ENCODE measurements around the gene TMEM258.
A peak's percentile ranks its signal among the peaks of the same experiment; 100 is the strongest.

TMEM258 gene

DNA sequence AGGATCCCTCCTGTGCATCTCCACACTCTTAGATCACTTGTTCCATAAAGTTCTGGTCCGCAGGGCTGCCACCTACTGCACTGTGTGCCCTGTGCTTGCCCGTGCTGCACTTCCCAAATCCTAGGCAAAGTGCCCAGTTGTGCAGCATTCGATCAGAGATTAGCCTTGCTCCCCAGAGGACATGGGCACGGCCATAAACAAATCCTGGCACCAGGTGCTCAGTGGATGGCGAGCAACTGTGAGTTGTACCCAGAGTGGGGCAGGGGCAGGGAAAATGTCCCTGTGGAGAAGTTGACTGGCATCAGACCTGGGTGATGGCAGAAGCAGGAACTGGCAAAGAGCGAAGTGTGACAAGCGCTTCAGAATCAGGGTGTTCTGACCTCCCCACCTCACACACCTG, 40.4 kb upstream of the TMEM258 start:
- peaks cover 39 to 55% of the 10 kb centered on the region in 2 donors for H3K4me1 ChIP-seq (ENCODE audit: control insufficient read depth in 2 of 2, insufficient read depth in 1 of 2, low read depth in 1 of 2, low read length in 2 of 2)
- DNase-seq (ENCODE audit: low spot score) = no peak

DNA sequence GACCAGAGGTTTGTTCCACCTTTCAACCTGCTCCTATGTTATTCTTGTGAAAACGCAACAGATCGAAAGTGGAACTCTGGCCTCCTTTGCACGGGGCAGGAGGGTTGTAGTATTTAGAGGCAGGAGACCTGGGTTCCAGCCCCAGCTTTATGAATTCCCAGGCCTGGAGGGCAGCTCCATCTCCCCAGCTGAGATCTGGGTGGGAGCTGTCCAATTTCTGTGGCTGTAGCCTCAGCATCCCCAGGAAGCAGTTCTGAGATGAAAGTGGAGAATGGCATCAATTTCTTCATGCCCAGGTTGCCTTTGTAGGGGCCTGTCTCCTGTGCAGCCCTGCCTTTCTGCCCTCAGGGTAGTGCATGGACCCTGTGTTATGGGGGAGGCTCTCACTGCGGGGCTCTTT, 39.8 kb upstream of the TMEM258 start:
- Histone ChIP-seq H4K8ac (ENCODE audit: low read depth, low read length) (no peak overlapping the region), H2AFZ (ENCODE audit: low read length) (no peak overlapping the region), H3K27ac (replicated peaks; ENCODE audit: low read length) (no peak overlapping the region), H3K27me3 (ENCODE audit: control insufficient read depth in 3 of 3, insufficient read depth in 3 of 3, low read depth in 1 of 3, low read length in 3 of 3) (no peaks in the 10 kb centered on the region), H3K9me3 (replicated peaks in 1 of 2; ENCODE audit: control insufficient read depth in 2 of 2, insufficient read depth in 1 of 2, low read depth in 1 of 2, low read length in 2 of 2) (no peaks in the 10 kb centered on the region), H2BK12ac (ENCODE audit: low read length) (no peak overlapping the region), H2BK15ac (ENCODE audit: low read length) (no peak overlapping the region), H3K9ac (ENCODE audit: low read depth, low read length, poor library complexity) (no peak overlapping the region), H2BK5ac (ENCODE audit: low read length) (peak overlapping the region; percentile 7), H2AK5ac (ENCODE audit: low read depth, low read length) (no peak overlapping the region), H3K4ac (ENCODE audit: low read length) (no peak overlapping the region), H3K4me2 (ENCODE audit: insufficient read depth, low read length, poor library complexity, severe bottlenecking) (peak overlapping the region; percentile 21), H3K23ac (ENCODE audit: low read depth, low read length, poor library complexity) (no peak overlapping the region), H2BK120ac (ENCODE audit: low read depth, low read length) (no peak overlapping the region), H4K91ac (ENCODE audit: low read depth, low read length, poor library complexity) (no peak overlapping the region), H3K18ac (ENCODE audit: low read length) (no peak overlapping the region), H3K4me3 (ENCODE audit: low read length in 2 of 2) (no peak overlapping the region), H3K36me3 (replicated peaks in 1 of 2; ENCODE audit: control insufficient read depth in 2 of 2, insufficient read depth in 2 of 2, low read length in 2 of 2) (peaks cover 32 to 81% of the 10 kb centered on the region in 2 donors), H3K4me1 (ENCODE audit: control insufficient read depth in 2 of 2, insufficient read depth in 1 of 2, low read depth in 1 of 2, low read length in 2 of 2) (peaks cover 39 to 55% of the 10 kb centered on the region in 2 donors), H3K14ac (ENCODE audit: low read length) (no peak overlapping the region), H3K79me1 (ENCODE audit: low read depth, low read length) (peaks cover 13% of the 10 kb centered on the region)
- no peak for DNase-seq (ENCODE audit: low spot score)
- no CpG with 5 or more reads among the region's 4 CpGs for WGBS, 2 donors (ENCODE audit: extremely low coverage in 2 of 2, insufficient read length in 2 of 2, insufficient replicate concordance in 1 of 2)

More for the DNA sequence above, 40.4 kb upstream of the TMEM258 start:
- Histone ChIP-seq H2BK5ac (ENCODE audit: low read length) (peak overlapping the region; percentile 7), H3K9me3 (replicated peaks in 1 of 2; ENCODE audit: control insufficient read depth in 2 of 2, insufficient read depth in 1 of 2, low read depth in 1 of 2, low read length in 2 of 2) (no peaks in the 10 kb centered on the region), H3K18ac (ENCODE audit: low read length) (no peak overlapping the region), H3K23ac (ENCODE audit: low read depth, low read length, poor library complexity) (no peak overlapping the region), H2AFZ (ENCODE audit: low read length) (no peak overlapping the region), H3K4me3 (ENCODE audit: low read length in 2 of 2) (no peak overlapping the region), H2BK120ac (ENCODE audit: low read depth, low read length) (no peak overlapping the region), H3K4me2 (ENCODE audit: insufficient read depth, low read length, poor library complexity, severe bottlenecking) (peak overlapping the region; percentile 21), H2BK12ac (ENCODE audit: low read length) (no peak overlapping the region), H3K9ac (ENCODE audit: low read depth, low read length, poor library complexity) (peak overlapping the region; percentile 31), H3K27ac (replicated peaks; ENCODE audit: low read length) (no peak overlapping the region), H4K8ac (ENCODE audit: low read depth, low read length) (no peak overlapping the region), H2AK5ac (ENCODE audit: low read depth, low read length) (no peak overlapping the region), H3K27me3 (ENCODE audit: control insufficient read depth in 3 of 3, insufficient read depth in 3 of 3, low read depth in 1 of 3, low read length in 3 of 3) (no peaks in the 10 kb centered on the region), H3K4ac (ENCODE audit: low read length) (no peak overlapping the region), H4K91ac (ENCODE audit: low read depth, low read length, poor library complexity) (no peak overlapping the region), H2BK15ac (ENCODE audit: low read length) (no peak overlapping the region), H3K14ac (ENCODE audit: low read length) (no peak overlapping the region), H3K79me1 (ENCODE audit: low read depth, low read length) (peaks cover 17% of the 10 kb centered on the region), H3K36me3 (replicated peaks in 1 of 2; ENCODE audit: control insufficient read depth in 2 of 2, insufficient read depth in 2 of 2, low read length in 2 of 2) (peaks cover 37 to 86% of the 10 kb centered on the region in 2 donors)
- no CpG with 5 or more reads among the region's 7 CpGs for WGBS, 2 donors (ENCODE audit: extremely low coverage in 2 of 2, insufficient read length in 2 of 2, insufficient replicate concordance in 1 of 2)

DNA sequence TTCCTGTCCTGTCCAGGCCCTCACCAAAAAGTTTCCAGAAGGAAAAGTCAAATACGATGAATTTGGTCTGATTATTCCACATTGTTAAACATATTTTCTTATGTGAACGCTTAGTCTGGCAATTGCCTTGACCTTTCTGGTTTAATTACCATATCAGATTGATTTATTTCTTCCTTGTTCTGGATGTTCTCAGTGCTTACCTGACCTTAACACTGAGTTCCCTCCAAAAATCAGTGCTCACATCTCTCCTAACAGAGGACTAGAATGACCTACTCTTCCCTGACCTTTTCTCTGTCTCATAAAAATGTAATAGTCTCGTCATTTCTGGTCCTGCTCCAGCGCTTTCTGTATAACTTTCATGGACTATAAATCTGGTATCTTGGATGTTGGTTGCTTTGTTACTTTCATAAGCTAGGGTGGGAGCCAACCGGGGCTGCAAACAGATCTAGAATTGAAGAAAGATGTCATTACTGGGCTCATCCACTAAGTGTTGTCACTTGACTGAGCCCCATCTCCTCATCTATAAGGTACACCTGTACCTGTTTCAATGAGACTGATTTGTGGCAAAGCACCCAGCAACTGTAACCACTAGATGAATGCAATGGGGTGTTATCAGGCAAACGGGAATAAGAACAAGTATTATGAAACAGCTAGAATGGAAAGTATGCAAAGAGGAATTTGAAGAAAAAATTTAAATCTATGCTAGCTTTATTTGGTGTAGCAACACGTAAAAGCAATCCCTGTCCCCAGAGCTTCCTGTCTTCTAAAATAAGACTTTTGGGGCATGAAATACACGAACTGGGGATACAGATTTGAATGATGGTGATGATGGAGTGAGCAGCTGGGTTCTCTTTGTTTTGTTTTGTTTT, 38.1 kb upstream of the TMEM258 start:
- no peak for DNase-seq (ENCODE audit: low spot score)
- H3K4me2 ChIP-seq (ENCODE audit: insufficient read depth, low read length, poor library complexity, severe bottlenecking) = peak overlapping the region; percentile 69
- H3K4me1 ChIP-seq (ENCODE audit: control insufficient read depth in 2 of 2, insufficient read depth in 1 of 2, low read depth in 1 of 2, low read length in 2 of 2) = peaks cover 47 to 62% of the 10 kb centered on the region in 2 donors
- H4K91ac ChIP-seq (ENCODE audit: low read depth, low read length, poor library complexity) = no peak overlapping the region
- H3K79me1 ChIP-seq (ENCODE audit: low read depth, low read length) = peaks cover 12% of the 10 kb centered on the region
- no peak overlapping the region for H3K18ac ChIP-seq (ENCODE audit: low read length)
- WGBS, 2 donors (ENCODE audit: extremely low coverage in 2 of 2, insufficient read length in 2 of 2, insufficient replicate concordance in 1 of 2) = no CpG with 5 or more reads among the region's 8 CpGs
- H2BK5ac ChIP-seq (ENCODE audit: low read length) = no peak overlapping the region
- H3K4ac ChIP-seq (ENCODE audit: low read length) = no peak overlapping the region
- H2AFZ ChIP-seq (ENCODE audit: low read length) = no peak overlapping the region
- H2BK12ac ChIP-seq (ENCODE audit: low read length) = no peak overlapping the region
- no peak overlapping the region for H2AK5ac ChIP-seq (ENCODE audit: low read depth, low read length)
- no peaks in the 10 kb centered on the region for H3K27me3 ChIP-seq (ENCODE audit: control insufficient read depth in 3 of 3, insufficient read depth in 3 of 3, low read depth in 1 of 3, low read length in 3 of 3)
- H3K9me3 ChIP-seq (replicated peaks in 1 of 2; ENCODE audit: control insufficient read depth in 2 of 2, insufficient read depth in 1 of 2, low read depth in 1 of 2, low read length in 2 of 2) = no peaks in the 10 kb centered on the region
- H3K23ac ChIP-seq (ENCODE audit: low read depth, low read length, poor library complexity) = no peak overlapping the region
- peak overlapping the region; percentile 88 to 100 for H3K4me3 ChIP-seq (ENCODE audit: low read length in 2 of 2)
- H3K27ac ChIP-seq (replicated peaks; ENCODE audit: low read length) = no peak overlapping the region
- no peak overlapping the region for H2BK15ac ChIP-seq (ENCODE audit: low read length)
- no peak overlapping the region for H4K8ac ChIP-seq (ENCODE audit: low read depth, low read length)
- H3K14ac ChIP-seq (ENCODE audit: low read length) = no peak overlapping the region
- H3K36me3 ChIP-seq (replicated peaks in 1 of 2; ENCODE audit: control insufficient read depth in 2 of 2, insufficient read depth in 2 of 2, low read length in 2 of 2) = peaks cover 31 to 63% of the 10 kb centered on the region in 2 donors
- no peak overlapping the region for H3K9ac ChIP-seq (ENCODE audit: low read depth, low read length, poor library complexity)
- no peak overlapping the region for H2BK120ac ChIP-seq (ENCODE audit: low read depth, low read length)

DNA sequence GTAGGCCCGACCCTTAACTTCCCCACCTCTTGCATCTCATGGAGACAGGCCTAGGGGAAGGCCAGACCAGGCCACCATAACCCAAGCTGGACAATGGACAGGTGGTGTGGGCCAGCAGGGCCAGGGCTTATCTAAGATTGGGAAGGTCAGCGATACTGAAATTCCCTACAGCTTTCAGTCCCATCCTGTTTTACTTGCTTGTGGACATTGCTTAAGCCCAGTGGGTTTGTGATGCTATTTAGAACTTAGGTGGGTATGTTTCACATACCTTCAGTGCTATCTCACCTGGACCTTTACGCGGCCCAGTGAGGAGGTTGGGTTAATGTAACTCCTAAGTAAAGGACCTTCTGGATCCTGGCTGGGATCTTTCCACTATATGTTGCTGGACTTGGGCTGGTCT, 37.4 kb upstream of the TMEM258 start:
- peaks cover 44 to 57% of the 10 kb centered on the region in 2 donors for H3K4me1 ChIP-seq (ENCODE audit: control insufficient read depth in 2 of 2, insufficient read depth in 1 of 2, low read depth in 1 of 2, low read length in 2 of 2)

More for the DNA sequence above, 37.4 kb upstream of the TMEM258 start:
- Histone ChIP-seq H2BK5ac (ENCODE audit: low read length) (no peak overlapping the region), H4K91ac (ENCODE audit: low read depth, low read length, poor library complexity) (no peak overlapping the region), H3K14ac (ENCODE audit: low read length) (peak overlapping the region; percentile 5), H3K79me1 (ENCODE audit: low read depth, low read length) (peaks cover 12% of the 10 kb centered on the region), H3K9me3 (replicated peaks in 1 of 2; ENCODE audit: control insufficient read depth in 2 of 2, insufficient read depth in 1 of 2, low read depth in 1 of 2, low read length in 2 of 2) (no peaks in the 10 kb centered on the region), H3K36me3 (replicated peaks in 1 of 2; ENCODE audit: control insufficient read depth in 2 of 2, insufficient read depth in 2 of 2, low read length in 2 of 2) (peaks cover 31 to 57% of the 10 kb centered on the region in 2 donors), H3K27me3 (ENCODE audit: control insufficient read depth in 3 of 3, insufficient read depth in 3 of 3, low read depth in 1 of 3, low read length in 3 of 3) (no peaks in the 10 kb centered on the region), H4K8ac (ENCODE audit: low read depth, low read length) (no peak overlapping the region), H3K4ac (ENCODE audit: low read length) (no peak overlapping the region), H2AK5ac (ENCODE audit: low read depth, low read length) (no peak overlapping the region), H2BK12ac (ENCODE audit: low read length) (no peak overlapping the region), H3K4me2 (ENCODE audit: insufficient read depth, low read length, poor library complexity, severe bottlenecking) (peak overlapping the region; percentile 69), H3K23ac (ENCODE audit: low read depth, low read length, poor library complexity) (no peak overlapping the region), H3K18ac (ENCODE audit: low read length) (peak overlapping the region; percentile 8), H2BK120ac (ENCODE audit: low read depth, low read length) (no peak overlapping the region), H3K9ac (ENCODE audit: low read depth, low read length, poor library complexity) (peak overlapping the region; percentile 100), H2BK15ac (ENCODE audit: low read length) (no peak overlapping the region), H3K27ac (replicated peaks; ENCODE audit: low read length) (no peak overlapping the region), H3K4me3 (ENCODE audit: low read length in 2 of 2) (peak overlapping the region; percentile 88 to 100), H2AFZ (ENCODE audit: low read length) (no peak overlapping the region)
- DNase-seq (ENCODE audit: low spot score) = no peak
- WGBS, 2 donors (ENCODE audit: extremely low coverage in 2 of 2, insufficient read length in 2 of 2, insufficient replicate concordance in 1 of 2) = no CpG with 5 or more reads among the region's 4 CpGs

Measured in neuronal stem cell (in vitro differentiated cells).